ENCODE measurements around the gene CCDC92B.

CCDC92B gene

DNA sequence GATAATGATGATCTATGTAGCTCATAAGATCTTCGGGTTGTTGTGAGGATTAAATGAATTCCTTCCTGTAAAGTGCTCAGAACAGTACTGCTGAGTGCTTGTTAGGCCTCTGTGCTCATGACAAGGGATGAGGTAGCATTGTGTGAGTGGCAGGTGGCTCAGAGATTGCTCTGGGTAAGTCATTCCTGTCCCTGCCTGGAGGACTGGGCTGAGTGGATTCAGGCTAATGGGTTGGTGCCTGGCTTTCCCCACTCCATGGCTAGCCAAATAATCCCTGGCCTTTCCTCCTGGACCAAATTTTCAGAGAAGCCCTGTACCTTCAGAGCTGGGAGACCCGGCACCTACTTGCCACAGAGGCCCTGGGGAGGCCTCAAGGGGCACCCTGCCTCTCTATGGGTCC is 1.3 kb upstream of the CCDC92B start:
- Mint-ChIP-seq H3K27me3 (ENCODE audit: low read depth) (peaks cover 58% of the 10 kb centered on the region), H3K27ac (no peak overlapping the region), H3K9me3 (no peaks in the 10 kb centered on the region), H3K4me3 (no peak overlapping the region), H3K36me3 (ENCODE audit: low read depth) (no peaks in the 10 kb centered on the region), H3K4me1 (ENCODE audit: low read depth) (no peaks in the 10 kb centered on the region)

DNA sequence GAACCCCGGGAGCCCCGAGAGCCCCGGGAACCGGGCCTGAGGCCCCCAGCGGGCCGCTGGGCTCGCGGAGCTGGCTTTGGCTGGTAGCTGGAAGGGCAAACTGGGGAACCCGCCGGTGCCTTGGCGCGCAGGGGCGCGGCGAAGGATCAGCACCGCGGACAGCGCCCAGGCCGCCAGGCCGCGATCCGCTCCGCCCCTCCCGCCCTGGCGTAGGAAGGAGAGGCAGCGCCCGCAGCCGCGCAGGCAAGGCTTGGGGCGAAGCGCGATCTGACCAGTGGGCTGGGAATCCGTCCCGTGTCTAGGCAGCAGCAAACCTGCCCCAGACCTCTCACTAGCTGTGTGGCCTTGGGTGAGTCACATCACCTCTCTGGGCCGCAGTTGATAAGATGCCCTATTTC is 331 bp upstream of the CCDC92B start:
- Mint-ChIP-seq H3K27me3 (ENCODE audit: low read depth) (peaks cover 58% of the 10 kb centered on the region), H3K36me3 (ENCODE audit: low read depth) (no peaks in the 10 kb centered on the region), H3K27ac (no peak overlapping the region), H3K9me3 (no peaks in the 10 kb centered on the region), H3K4me3 (no peak overlapping the region), H3K4me1 (ENCODE audit: low read depth) (no peaks in the 10 kb centered on the region)

- H3K36me3 Mint-ChIP-seq (ENCODE audit: low read depth): no peaks in the 10 kb centered on the region
- no peak overlapping the region for H3K4me3 Mint-ChIP-seq
- H3K27ac Mint-ChIP-seq: no peak overlapping the region
- peaks cover 36% of the 10 kb centered on the region for H3K27me3 Mint-ChIP-seq (ENCODE audit: low read depth)
- no peaks in the 10 kb centered on the region for H3K4me1 Mint-ChIP-seq (ENCODE audit: low read depth)
- H3K9me3 Mint-ChIP-seq: no peaks in the 10 kb centered on the region
Observed at GRCh38 chr17:2745317-2746037, 4.0 kb downstream of the CCDC92B start.

DNA sequence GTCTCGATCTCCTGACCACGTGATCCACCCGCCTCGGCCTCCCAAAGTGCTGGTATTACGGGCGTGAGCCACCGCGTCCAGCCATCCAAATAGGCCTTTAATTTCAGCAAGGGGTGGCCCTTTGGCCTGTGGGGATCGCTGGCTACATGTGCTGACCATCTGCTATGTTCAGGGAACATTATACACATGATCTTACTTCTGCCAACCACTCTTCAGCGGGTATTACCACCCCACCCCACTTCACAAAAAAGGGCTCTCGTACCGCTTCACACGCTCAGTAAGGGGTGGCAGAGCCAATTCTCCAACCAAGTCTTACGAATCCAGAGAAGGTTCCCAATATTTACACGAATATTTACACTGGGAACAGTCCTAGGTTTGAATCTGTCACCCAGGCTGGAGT is 11.8 kb downstream of the CCDC92B start:
- H3K27me3 Mint-ChIP-seq (ENCODE audit: low read depth): peaks cover 4% of the 10 kb centered on the region
- H3K36me3 Mint-ChIP-seq (ENCODE audit: low read depth): no peaks in the 10 kb centered on the region
- H3K27ac Mint-ChIP-seq: no peak overlapping the region
- H3K4me1 Mint-ChIP-seq (ENCODE audit: low read depth): no peaks in the 10 kb centered on the region
- no peak overlapping the region for H3K4me3 Mint-ChIP-seq
- H3K9me3 Mint-ChIP-seq: no peaks in the 10 kb centered on the region

DNA sequence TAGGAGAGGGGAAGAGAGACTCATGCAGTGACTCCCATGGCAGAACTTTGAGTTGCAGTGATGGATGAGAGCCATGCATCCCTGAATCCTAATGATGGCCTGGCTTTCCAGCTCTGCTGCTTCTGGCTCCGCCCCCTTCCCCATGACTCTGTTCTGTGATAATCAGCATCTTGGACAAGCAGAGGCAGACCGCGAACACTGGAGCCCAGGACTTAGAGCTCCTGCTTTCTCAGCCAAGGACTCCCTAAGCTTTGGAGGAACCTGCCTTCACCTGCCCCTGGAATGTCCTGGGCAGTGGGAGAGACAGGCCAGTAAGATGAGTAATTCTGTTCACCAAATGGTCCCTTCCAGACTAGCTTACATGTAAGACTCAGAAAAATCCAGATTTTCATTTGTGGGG is 12.5 kb downstream of the CCDC92B start:
- Mint-ChIP-seq H3K9me3 (no peaks in the 10 kb centered on the region), H3K4me3 (no peak overlapping the region), H3K36me3 (ENCODE audit: low read depth) (no peaks in the 10 kb centered on the region), H3K27me3 (ENCODE audit: low read depth) (peaks cover under 1% of the 10 kb centered on the region), H3K27ac (no peak overlapping the region), H3K4me1 (ENCODE audit: low read depth) (no peaks in the 10 kb centered on the region)

GRCh38 chr17:2735896-2736295 is 13.6 kb downstream of the CCDC92B start:
- Mint-ChIP-seq H3K27ac (no peak overlapping the region), H3K27me3 (ENCODE audit: low read depth) (no peaks in the 10 kb centered on the region), H3K36me3 (ENCODE audit: low read depth) (no peaks in the 10 kb centered on the region), H3K4me1 (ENCODE audit: low read depth) (no peaks in the 10 kb centered on the region), H3K4me3 (no peak overlapping the region), H3K9me3 (no peaks in the 10 kb centered on the region)

- Mint-ChIP-seq H3K9me3 (no peaks in the 10 kb centered on the region), H3K36me3 (ENCODE audit: low read depth) (no peaks in the 10 kb centered on the region), H3K27me3 (ENCODE audit: low read depth) (no peaks in the 10 kb centered on the region), H3K4me1 (ENCODE audit: low read depth) (no peaks in the 10 kb centered on the region), H3K4me3 (no peak overlapping the region), H3K27ac (no peak overlapping the region)
Observed at GRCh38 chr17:2734939-2735338, 14.5 kb downstream of the CCDC92B start.

GRCh38 chr17:2731807-2732206 is 17.6 kb downstream of the CCDC92B start:
- Mint-ChIP-seq H3K27me3 (ENCODE audit: low read depth) (peaks cover 6% of the 10 kb centered on the region), H3K4me3 (no peak overlapping the region)

DNA sequence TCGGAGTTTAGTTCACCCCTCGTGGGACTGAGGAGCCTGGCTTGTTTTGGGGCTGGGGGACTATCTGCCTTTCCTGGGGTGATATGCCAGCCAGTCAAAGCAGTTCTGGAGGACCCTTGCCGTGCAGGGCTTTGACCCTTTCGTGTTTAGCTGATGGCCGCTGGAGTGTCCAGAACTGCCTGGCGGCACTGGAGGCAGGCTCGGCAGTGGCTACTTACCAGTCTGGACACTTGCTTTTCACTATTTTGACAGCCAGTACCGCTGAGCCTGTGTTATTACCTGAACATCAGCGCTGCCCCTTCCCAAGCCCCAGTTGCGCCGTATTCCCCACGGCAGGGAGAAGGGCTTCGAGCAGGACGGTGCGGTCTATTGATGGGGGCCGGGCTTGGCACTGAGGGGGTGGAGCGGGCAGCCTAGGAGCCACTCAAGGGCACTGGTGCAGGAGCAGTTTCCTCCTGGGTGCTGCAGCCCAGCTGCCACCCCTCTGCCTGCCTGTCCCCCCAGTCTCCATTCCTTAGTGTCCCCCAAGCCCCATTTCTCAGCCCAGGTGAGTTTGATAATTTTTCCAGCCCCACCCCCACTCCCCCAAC is 18.6 kb downstream of the CCDC92B start:
- H3K4me3 Mint-ChIP-seq: no peak overlapping the region
- H3K27me3 Mint-ChIP-seq (ENCODE audit: low read depth): peaks cover 6% of the 10 kb centered on the region
- no peaks in the 10 kb centered on the region for H3K36me3 Mint-ChIP-seq (ENCODE audit: low read depth)
- H3K4me1 Mint-ChIP-seq (ENCODE audit: low read depth): no peaks in the 10 kb centered on the region
- H3K9me3 Mint-ChIP-seq: no peaks in the 10 kb centered on the region
- H3K27ac Mint-ChIP-seq: no peak overlapping the region

More at GRCh38 chr17:2731807-2732206, 17.6 kb downstream of the CCDC92B start:
- Mint-ChIP-seq H3K9me3 (no peaks in the 10 kb centered on the region), H3K27ac (no peak overlapping the region), H3K4me1 (ENCODE audit: low read depth) (no peaks in the 10 kb centered on the region), H3K36me3 (ENCODE audit: low read depth) (no peaks in the 10 kb centered on the region)

GRCh38 chr17:2724784-2725164 is 24.7 kb downstream of the CCDC92B start:
- Mint-ChIP-seq H3K27me3 (ENCODE audit: low read depth) (peaks cover 30% of the 10 kb centered on the region), H3K36me3 (ENCODE audit: low read depth) (no peaks in the 10 kb centered on the region), H3K4me1 (ENCODE audit: low read depth) (peaks cover 10% of the 10 kb centered on the region), H3K9me3 (no peaks in the 10 kb centered on the region), H3K4me3 (peak overlapping the region; percentile 17), H3K27ac (no peak overlapping the region)

- Mint-ChIP-seq H3K9me3 (no peaks in the 10 kb centered on the region), H3K4me3 (no peak overlapping the region), H3K36me3 (ENCODE audit: low read depth) (no peaks in the 10 kb centered on the region), H3K4me1 (ENCODE audit: low read depth) (peaks cover 10% of the 10 kb centered on the region), H3K27ac (no peak overlapping the region), H3K27me3 (ENCODE audit: low read depth) (peaks cover 30% of the 10 kb centered on the region)
Observed at GRCh38 chr17:2723997-2724783, 25.3 kb downstream of the CCDC92B start.

DNA sequence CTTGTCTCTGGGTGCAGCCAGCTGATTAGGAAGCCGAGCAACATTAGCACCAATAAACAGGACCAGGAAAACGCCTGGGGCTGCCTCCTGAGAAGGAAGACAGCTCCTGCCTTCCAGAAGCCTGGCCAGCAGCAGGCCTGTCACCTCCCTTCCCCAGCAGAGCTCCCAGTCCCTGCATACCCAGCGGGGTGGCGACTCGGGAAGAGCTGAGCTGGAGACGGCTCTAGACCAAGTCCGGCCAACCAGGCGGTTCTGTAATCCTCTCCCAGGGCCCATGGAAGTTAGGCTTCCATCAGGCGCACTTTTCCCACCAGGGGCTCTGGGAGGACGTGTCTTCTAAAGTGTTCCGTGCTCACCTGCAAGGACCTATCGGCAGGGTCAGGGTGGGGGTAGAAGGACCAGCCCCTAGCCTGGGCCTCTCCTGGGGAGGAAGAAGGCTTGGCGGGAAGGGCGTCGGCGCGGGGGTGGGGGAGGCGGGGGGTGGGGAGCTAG is 25.9 kb downstream of the CCDC92B start:
- Mint-ChIP-seq H3K9me3 (no peaks in the 10 kb centered on the region), H3K36me3 (ENCODE audit: low read depth) (no peaks in the 10 kb centered on the region), H3K4me1 (ENCODE audit: low read depth) (peaks cover 10% of the 10 kb centered on the region), H3K4me3 (no peak overlapping the region), H3K27ac (no peak overlapping the region), H3K27me3 (ENCODE audit: low read depth) (peaks cover 30% of the 10 kb centered on the region)

- H3K9me3 Mint-ChIP-seq: no peaks in the 10 kb centered on the region
- H3K4me1 Mint-ChIP-seq (ENCODE audit: low read depth): peaks cover 10% of the 10 kb centered on the region
- H3K27me3 Mint-ChIP-seq (ENCODE audit: low read depth): peaks cover 30% of the 10 kb centered on the region
- no peak overlapping the region for H3K4me3 Mint-ChIP-seq
- H3K36me3 Mint-ChIP-seq (ENCODE audit: low read depth): no peaks in the 10 kb centered on the region
- H3K27ac Mint-ChIP-seq: no peak overlapping the region
Observed at GRCh38 chr17:2722611-2723010, 26.8 kb downstream of the CCDC92B start.

- H3K4me3 Mint-ChIP-seq: no peak overlapping the region
- peak overlapping the region; percentile 62 for H3K27ac Mint-ChIP-seq
- H3K36me3 Mint-ChIP-seq (ENCODE audit: low read depth): no peaks in the 10 kb centered on the region
Observed at GRCh38 chr17:2721603-2722002, 27.8 kb downstream of the CCDC92B start.

DNA sequence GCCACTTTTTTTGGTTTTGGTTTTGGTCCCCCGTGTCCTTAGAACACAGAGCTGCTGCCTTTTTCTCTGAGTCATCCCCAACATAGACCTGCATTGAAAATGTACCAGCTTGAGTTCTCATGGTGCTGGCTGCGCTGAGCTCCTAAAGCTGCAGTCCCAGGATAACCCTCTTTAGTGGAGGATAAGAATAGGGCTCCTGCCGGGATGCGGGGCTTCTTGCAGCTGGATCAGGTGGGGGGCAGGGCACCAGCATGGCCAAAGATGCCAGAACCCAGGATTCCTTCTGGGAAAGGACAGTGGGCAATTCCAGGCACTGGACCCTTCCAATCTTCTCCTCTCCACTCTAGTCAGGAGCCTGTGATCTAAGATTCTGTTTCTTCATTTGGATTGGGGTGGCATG is 29.6 kb downstream of the CCDC92B start:
- H3K4me3 Mint-ChIP-seq: no peak overlapping the region
- peaks cover 8% of the 10 kb centered on the region for H3K4me1 Mint-ChIP-seq (ENCODE audit: low read depth)
- peaks cover 17% of the 10 kb centered on the region for H3K27me3 Mint-ChIP-seq (ENCODE audit: low read depth)
- peak overlapping the region; percentile 20 for H3K27ac Mint-ChIP-seq
- no peaks in the 10 kb centered on the region for H3K36me3 Mint-ChIP-seq (ENCODE audit: low read depth)
- no peaks in the 10 kb centered on the region for H3K9me3 Mint-ChIP-seq

More at GRCh38 chr17:2721603-2722002, 27.8 kb downstream of the CCDC92B start:
- Mint-ChIP-seq H3K4me1 (ENCODE audit: low read depth) (peaks cover 10% of the 10 kb centered on the region), H3K9me3 (no peaks in the 10 kb centered on the region), H3K27me3 (ENCODE audit: low read depth) (peaks cover 24% of the 10 kb centered on the region)

Measured in T-helper 1 cell treated with Interleukin-12 subunit alpha and Interleukin-12 subunit beta and Interleukin-4 antibody, amounts not matched to agents 30 μg/mL and 1 μg/mL, for 36 hours (primary cell).